Liver (tissue), 9 donors: Measurements from ENCODE around the gene ATE1. TPM values are rescaled to one million over a fixed set of nuclear protein-coding genes. Genes with fewer than 3 reads are reported as not detected.
A peak's percentile ranks its signal among the peaks of the same experiment; 100 is the strongest.

Experiments
- DNase-seq: peaks from one replicate; pipeline ENCODE4 v3.0.0-alpha.2; 2017; ENCODE audit warnings: low spot score
- H3K27ac ChIP-seq, 2 donors: one replicate each; pipeline ENCODE4 v1.7.0; 2013; ENCODE audit warnings: inconsistent platforms in 2 of 2, low read length in 2 of 2, control low read depth in 1 of 2, low read depth in 1 of 2, mild to moderate bottlenecking in 1 of 2
- H3K27me3 ChIP-seq, 4 donors: one replicate each; pipeline versions ENCODE4 v1.6.1 to v1.7.0; 2013; ENCODE audit warnings: low read length in 3 of 4, inconsistent platforms in 1 of 4, mild to moderate bottlenecking in 1 of 4, moderate library complexity in 1 of 4; ENCODE audit not compliant: control insufficient read depth in 4 of 4, insufficient read depth in 4 of 4
- H3K36me3 ChIP-seq, 4 donors: one replicate each; pipeline versions ENCODE4 v1.6.1 to v1.7.0; 2013; ENCODE audit warnings: low read length in 3 of 4, mild to moderate bottlenecking in 3 of 4, low read depth in 1 of 4, moderate library complexity in 1 of 4; ENCODE audit not compliant: control insufficient read depth in 4 of 4, insufficient read depth in 3 of 4
- H3K4me1 ChIP-seq, 4 donors: one replicate each; pipeline versions ENCODE4 v1.6.1 to v1.7.0; 2013; ENCODE audit warnings: low read length in 3 of 4, mild to moderate bottlenecking in 3 of 4, moderate library complexity in 1 of 4; ENCODE audit not compliant: control insufficient read depth in 4 of 4, insufficient read depth in 4 of 4
- H3K4me3 ChIP-seq, 3 donors: one replicate each; pipeline versions ENCODE4 v1.6.1 to v1.7.0; 2013; ENCODE audit warnings: low read length in 3 of 3, control low read depth in 1 of 3, low read depth in 1 of 3, mild to moderate bottlenecking in 1 of 3
- H3K9ac ChIP-seq, 2 donors: one replicate each; pipeline ENCODE4 v1.7.0; 2013; ENCODE audit warnings: low read length in 2 of 2, mild to moderate bottlenecking in 2 of 2, moderate library complexity in 2 of 2, control low read depth in 1 of 2, low read depth in 1 of 2
- H3K9me3 ChIP-seq, 4 donors: one replicate each; pipeline versions ENCODE4 v1.6.1 to v1.7.0; 2013; ENCODE audit warnings: low read length in 3 of 4; ENCODE audit not compliant: control insufficient read depth in 4 of 4
- FOXA1 ChIP-seq: IDR thresholded peaks from 2 replicates; pipeline ENCODE4 v1.6.1; 2016; ENCODE audit warnings: antibody characterized with exemption
- FOXA2 ChIP-seq: IDR thresholded peaks from 2 replicates; pipeline ENCODE4 v1.6.1; 2016; ENCODE audit warnings: antibody characterized with exemption
- HNF4A ChIP-seq, 2 donors: conservative IDR thresholded peaks; 2 replicates each; pipeline ENCODE4 v1.6.1; 2016; ENCODE audit warnings: antibody characterized with exemption in 2 of 2, mild to moderate bottlenecking in 2 of 2
- HNF4G ChIP-seq: IDR thresholded peaks from 2 replicates; pipeline ENCODE4 v1.6.1; 2016; ENCODE audit warnings: antibody characterized with exemption
- JUND ChIP-seq, 2 donors: IDR thresholded peaks; 2 replicates each; pipeline ENCODE4 v1.6.1; 2016; ENCODE audit warnings: antibody characterized with exemption in 2 of 2
- MAX ChIP-seq: IDR thresholded peaks from 2 replicates; pipeline ENCODE4 v1.6.1; 2016; ENCODE audit warnings: antibody characterized with exemption
- RAD21 ChIP-seq, 2 donors: IDR thresholded peaks; 2 replicates each; pipeline ENCODE4 v1.6.1; 2016; ENCODE audit warnings: antibody characterized with exemption in 2 of 2, mild to moderate bottlenecking in 2 of 2
- RXRA ChIP-seq, 2 donors: IDR thresholded peaks; 2 replicates each; pipeline ENCODE4 v1.6.1; 2017 to 2018; ENCODE audit warnings: antibody characterized with exemption in 2 of 2, mild to moderate bottlenecking in 1 of 2
- TAF1 ChIP-seq: conservative IDR thresholded peaks from 2 replicates; pipeline ENCODE4 v1.6.1; 2016; ENCODE audit warnings: antibody characterized with exemption, mild to moderate bottlenecking
- YY1 ChIP-seq: IDR thresholded peaks from 2 replicates; pipeline ENCODE4 v1.6.1; 2016; ENCODE audit warnings: antibody characterized with exemption, mild to moderate bottlenecking
- ZBTB33 ChIP-seq: IDR thresholded peaks from 2 replicates; pipeline ENCODE4 v1.6.1; 2016; ENCODE audit warnings: antibody characterized with exemption
- WGBS: extraction: QIAGEN DNeasy Blood & Tissue Kit; methylation state at CpG from one replicate; pipeline ENCODE4 v1.1.7; 2013; 5-methylcytosine and 5-hydroxymethylcytosine counted together
- polyA plus RNA-seq, 2 donors: library from polyadenylated mRNA; stranded (reverse) in 1 of 2; unstranded in 1 of 2; fragments of 200-250 nt in 1 of 2; fragments of >200 nt in 1 of 2; fragmentation: Nextera tagmentation in 1 of 2; extraction: Ambion mirVana in 1 of 2; gene quantifications; one replicate each; pipeline versions ENCODE4 v1.2.1 to v1.2.3, GENCODE V29; 2013 to 2015
- total RNA-seq, 2 donors: library from RNA; depleted of rRNA; stranded (reverse); fragments of >200 nt; gene quantifications; one replicate each; pipeline ENCODE4 v1.2.3, GENCODE V29; 2014
- TF ChIP-seq, protein P1 (sequence below): IDR thresholded peaks from 2 replicates; pipeline ENCODE4 v1.6.1; 2016; ENCODE audit warnings: antibody characterized with exemption
- TF ChIP-seq, protein P2 (sequence below): IDR thresholded peaks from 2 replicates; pipeline ENCODE4 v1.6.1; 2016; ENCODE audit warnings: antibody characterized with exemption, mild to moderate bottlenecking
- donor health status: healthy.
- donor health status: healthy.
- donor health status: healthy.
- donor health status: healthy.
- donor health status: healthy.

ATE1 gene
- total and polyA plus RNA-seq, 4 donors, result 7.9 to 34.9 (median 13.5) TPM

DNA sequence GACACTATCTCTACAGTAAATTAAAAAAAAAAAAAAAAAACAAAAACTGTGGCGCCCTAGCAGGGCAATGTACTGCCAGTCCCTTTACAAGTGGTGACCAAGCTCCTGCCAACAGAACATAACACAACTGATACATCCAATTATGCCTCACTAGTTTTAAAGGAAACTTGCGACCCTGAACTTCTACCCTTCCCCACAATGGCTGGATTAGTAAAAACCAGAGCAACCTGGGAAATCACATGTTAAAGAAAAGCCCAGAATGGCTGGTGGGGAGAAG lies 16.5 kb downstream of the ATE1 start:
- TF ChIP-seq, protein P1, sequence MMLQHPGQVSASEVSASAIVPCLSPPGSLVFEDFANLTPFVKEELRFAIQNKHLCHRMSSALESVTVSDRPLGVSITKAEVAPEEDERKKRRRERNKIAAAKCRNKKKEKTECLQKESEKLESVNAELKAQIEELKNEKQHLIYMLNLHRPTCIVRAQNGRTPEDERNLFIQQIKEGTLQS, result no peak
- TF ChIP-seq MAX (no peak), ZBTB33 (no peak), YY1 (no peak), HNF4A (conservative IDR thresholded peaks at IDR 0.05) (no peak), RXRA (IDR thresholded peaks at IDR 0.05) (no peak), RAD21 (IDR thresholded peaks at IDR 0.05) (no peak), FOXA1 (no peak), FOXA2 (no peak), JUND (IDR thresholded peaks at IDR 0.05) (no peak), TAF1 (no peak)
- Histone ChIP-seq H3K27ac (no peak overlapping the region), H3K4me3 (no peak overlapping the region), H3K36me3 (peaks cover 8 to 29% (median 18%) of the 10 kb centered on the region in 4 donors), H3K9me3 (no peaks in the 10 kb centered on the region), H3K27me3 (no peaks in the 10 kb centered on the region), H3K4me1 (peaks cover 0 to 2% (median 0%) of the 10 kb centered on the region in 4 donors), H3K9ac (no peak overlapping the region)
- no peak for DNase-seq
- WGBS, result 98% methylated on average over 2 of the region's 2 CpGs

GRCh38 chr10:121910673-121911420 lies 17.0 kb downstream of the ATE1 start:
- peaks cover 8 to 29% (median 18%) of the 10 kb centered on the region in 4 donors for H3K36me3 ChIP-seq
- H3K9ac ChIP-seq, result no peak overlapping the region
- no peaks in the 10 kb centered on the region for H3K9me3 ChIP-seq
- H3K27ac ChIP-seq, result no peak overlapping the region
- H3K27me3 ChIP-seq, result no peaks in the 10 kb centered on the region
- no peak overlapping the region for H3K4me3 ChIP-seq
- peaks cover 0 to 2% (median 0%) of the 10 kb centered on the region in 4 donors for H3K4me1 ChIP-seq
- TF ChIP-seq HNF4G, result no peak
- no peak for TF ChIP-seq RAD21 (IDR thresholded peaks at IDR 0.05)
- no peak for TF ChIP-seq JUND (IDR thresholded peaks at IDR 0.05)
- TF ChIP-seq, protein P2, sequence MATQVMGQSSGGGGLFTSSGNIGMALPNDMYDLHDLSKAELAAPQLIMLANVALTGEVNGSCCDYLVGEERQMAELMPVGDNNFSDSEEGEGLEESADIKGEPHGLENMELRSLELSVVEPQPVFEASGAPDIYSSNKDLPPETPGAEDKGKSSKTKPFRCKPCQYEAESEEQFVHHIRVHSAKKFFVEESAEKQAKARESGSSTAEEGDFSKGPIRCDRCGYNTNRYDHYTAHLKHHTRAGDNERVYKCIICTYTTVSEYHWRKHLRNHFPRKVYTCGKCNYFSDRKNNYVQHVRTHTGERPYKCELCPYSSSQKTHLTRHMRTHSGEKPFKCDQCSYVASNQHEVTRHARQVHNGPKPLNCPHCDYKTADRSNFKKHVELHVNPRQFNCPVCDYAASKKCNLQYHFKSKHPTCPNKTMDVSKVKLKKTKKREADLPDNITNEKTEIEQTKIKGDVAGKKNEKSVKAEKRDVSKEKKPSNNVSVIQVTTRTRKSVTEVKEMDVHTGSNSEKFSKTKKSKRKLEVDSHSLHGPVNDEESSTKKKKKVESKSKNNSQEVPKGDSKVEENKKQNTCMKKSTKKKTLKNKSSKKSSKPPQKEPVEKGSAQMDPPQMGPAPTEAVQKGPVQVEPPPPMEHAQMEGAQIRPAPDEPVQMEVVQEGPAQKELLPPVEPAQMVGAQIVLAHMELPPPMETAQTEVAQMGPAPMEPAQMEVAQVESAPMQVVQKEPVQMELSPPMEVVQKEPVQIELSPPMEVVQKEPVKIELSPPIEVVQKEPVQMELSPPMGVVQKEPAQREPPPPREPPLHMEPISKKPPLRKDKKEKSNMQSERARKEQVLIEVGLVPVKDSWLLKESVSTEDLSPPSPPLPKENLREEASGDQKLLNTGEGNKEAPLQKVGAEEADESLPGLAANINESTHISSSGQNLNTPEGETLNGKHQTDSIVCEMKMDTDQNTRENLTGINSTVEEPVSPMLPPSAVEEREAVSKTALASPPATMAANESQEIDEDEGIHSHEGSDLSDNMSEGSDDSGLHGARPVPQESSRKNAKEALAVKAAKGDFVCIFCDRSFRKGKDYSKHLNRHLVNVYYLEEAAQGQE, result no peak
- peak in 1 of 2 donors; percentile 28 for TF ChIP-seq HNF4A (conservative IDR thresholded peaks at IDR 0.05)
- no peak for TF ChIP-seq MAX
- peak in 1 of 2 donors; percentile 43 for TF ChIP-seq RXRA (IDR thresholded peaks at IDR 0.05)
- WGBS, result 60% methylated on average over 5 of the region's 5 CpGs
- DNase-seq, result no peak
